ENCODE measurements around the gene KCNN1.
A peak's percentile ranks its signal among the peaks of the same experiment; 100 is the strongest.
"Not testable (repeated sequence)": the region's sequence is repeated elsewhere in the genome, so short reads cannot be mapped to it uniquely, and the experiment has no call there.

Gene KCNN1

DNA sequence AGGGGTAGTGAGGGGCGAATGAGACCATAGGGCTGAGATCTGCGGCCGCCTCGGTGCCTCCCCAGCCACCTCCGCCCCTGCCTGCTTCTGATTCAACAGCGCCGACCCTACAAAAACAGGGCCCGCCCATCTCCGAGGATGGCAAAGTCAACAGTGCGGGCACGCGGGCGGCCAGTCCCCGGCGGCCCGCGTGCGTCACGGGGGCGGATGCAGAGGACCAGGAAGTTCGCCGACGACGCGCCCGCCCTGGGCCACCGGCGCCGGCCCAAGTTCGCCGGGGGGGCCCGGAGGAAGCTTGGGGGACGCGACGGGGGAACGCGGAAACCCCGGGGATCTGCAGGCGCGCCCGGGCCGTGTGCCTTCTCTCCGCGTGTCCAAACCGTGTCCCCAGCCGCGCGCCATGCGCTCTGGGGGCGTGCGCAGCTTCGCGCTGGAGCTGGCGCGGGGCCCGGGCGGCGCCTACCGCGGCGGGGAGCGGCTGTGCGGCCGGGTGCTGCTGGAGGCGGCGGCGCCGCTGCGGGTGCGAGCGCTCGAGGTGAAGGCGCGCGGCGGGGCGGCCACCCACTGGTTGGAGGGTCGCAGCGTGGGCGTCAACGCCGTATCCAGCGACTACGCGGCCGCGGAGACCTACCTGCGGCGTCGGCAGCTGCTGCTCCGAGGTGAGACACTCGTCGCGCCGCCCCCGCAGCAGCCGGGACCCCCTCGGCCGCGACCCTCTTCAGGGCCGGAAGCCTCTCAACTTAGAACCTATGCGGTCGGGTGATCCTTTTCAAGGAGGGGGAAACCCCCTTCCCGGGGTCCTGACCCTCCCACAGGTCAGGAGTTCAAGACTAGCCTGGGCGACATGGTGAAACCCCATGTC, 34.2 kb downstream of the KCNN1 start:
- DNase-seq (ENCODE audit: low read depth in 2 of 2) = peak; percentile 87 to 90

DNA sequence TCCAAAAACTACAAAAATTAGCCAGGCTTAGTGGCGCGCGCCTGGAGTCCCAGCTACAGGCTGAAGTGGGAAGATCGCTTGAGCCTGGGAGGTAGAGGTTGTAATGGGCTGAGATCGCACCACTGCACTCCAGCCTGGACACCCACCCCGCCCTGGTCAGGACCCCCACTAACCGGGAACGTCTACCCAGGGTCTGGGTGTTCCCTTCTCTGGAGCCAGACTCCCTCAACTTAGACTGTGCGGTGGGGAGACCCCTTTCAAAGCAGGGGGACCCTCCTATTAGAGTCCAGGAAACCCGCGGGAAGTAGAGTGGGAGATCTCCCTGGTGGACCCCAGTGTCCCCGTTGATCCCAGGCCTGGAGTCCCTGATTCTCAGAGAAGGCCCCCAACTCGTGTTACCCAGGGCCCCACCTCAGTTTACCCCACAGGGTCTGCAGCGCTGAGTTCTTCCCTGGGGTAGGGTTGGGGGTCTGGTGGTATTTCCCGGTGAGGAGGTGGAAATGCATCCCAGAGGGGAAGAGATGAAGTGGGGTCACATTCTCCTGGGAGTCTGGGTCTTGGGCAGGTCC, 35.0 kb downstream of the KCNN1 start:
- no peak for DNase-seq (ENCODE audit: low read depth in 2 of 2)

DNA sequence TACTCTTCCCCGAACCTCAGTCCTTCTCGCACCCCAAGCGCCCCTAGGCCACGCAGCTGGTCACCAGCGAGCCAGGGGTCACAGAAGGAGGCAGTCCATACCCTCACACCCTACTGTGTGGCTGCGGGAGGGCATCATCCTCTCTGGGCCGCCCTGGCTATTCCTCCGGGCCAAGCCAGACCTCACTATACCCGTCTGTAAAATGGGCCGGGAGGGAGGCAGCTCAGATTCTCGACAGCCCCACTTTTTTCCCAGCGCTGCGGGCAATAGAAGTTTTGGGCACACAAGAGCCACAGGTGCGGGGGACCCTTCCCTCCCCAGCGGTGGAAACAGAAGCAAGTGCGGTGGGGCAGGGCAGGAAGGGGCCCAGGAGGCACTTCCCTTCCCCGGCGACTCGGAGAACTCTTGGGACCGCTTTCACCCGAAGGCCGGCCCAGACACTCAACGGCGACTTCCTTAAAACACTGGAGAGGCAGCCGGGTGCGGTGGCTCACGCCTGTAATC, 35.5 kb downstream of the KCNN1 start:
- DNase-seq (ENCODE audit: low read depth in 2 of 2) = no peak

DNA sequence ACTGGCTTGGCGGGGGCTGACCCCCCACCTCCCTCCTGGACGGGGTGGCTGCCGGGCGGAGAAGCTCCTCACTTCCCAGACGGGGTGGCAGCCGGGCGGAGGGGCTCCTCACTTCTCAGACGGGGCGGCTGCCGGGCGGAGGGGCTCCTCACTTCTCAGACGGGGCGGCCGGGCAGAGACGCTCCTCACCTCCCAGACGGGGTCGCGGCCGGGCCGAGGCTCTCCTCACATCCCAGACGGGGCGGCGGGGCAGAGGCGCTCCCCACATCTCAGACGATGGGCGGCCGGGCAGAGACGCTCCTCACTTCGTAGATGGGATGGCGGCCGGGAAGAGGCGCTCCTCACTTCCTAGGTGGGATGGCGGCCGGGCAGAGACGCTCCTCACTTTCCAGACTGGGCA, 38.8 kb downstream of the KCNN1 start:
- DNase-seq (ENCODE audit: low read depth in 2 of 2) = not testable (repeated sequence)

DNA sequence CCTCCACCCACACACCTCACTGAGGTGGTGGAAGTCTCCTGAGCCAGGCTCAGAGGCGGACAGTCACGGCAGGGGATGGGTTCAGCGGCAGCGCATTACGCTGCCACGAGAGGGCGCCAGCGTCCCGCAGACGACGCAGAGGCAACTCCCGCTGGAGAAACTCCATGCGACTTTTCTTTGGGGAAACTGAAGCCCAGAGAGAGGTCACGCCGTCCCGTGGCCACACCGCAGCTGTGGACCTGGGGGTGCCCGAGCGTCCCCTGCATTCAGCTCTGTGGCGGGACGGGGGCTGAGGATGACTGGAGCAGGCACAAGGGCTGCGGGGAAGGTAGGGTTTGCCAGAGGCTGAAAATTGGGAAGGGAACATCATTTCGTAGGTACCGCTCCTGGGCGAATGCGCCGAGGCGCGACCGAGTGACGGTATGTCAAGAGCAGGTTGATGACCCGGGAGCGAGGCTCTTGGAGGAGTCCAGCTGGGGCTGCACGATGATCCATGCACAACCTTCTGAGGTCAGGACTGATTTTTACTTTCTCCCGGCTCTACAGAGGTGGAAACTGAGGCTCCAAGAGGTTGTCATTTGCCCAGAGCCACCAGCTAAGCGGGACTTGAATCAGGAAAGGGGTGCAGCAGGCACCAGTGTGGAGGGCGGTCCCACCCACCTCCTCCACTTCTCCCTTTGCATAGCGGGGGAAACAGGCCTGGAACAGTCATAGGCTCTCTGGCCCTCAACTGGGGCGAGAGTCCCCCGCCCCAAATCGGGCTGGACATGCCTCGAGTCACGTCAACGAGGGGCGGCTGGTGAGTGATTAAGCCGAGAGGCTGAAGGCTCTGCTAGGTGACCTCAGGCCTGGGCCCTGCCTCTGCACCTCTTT, 40.4 kb downstream of the KCNN1 start:
- DNase-seq (ENCODE audit: low read depth in 2 of 2) = peak; percentile 67 to 69

DNA sequence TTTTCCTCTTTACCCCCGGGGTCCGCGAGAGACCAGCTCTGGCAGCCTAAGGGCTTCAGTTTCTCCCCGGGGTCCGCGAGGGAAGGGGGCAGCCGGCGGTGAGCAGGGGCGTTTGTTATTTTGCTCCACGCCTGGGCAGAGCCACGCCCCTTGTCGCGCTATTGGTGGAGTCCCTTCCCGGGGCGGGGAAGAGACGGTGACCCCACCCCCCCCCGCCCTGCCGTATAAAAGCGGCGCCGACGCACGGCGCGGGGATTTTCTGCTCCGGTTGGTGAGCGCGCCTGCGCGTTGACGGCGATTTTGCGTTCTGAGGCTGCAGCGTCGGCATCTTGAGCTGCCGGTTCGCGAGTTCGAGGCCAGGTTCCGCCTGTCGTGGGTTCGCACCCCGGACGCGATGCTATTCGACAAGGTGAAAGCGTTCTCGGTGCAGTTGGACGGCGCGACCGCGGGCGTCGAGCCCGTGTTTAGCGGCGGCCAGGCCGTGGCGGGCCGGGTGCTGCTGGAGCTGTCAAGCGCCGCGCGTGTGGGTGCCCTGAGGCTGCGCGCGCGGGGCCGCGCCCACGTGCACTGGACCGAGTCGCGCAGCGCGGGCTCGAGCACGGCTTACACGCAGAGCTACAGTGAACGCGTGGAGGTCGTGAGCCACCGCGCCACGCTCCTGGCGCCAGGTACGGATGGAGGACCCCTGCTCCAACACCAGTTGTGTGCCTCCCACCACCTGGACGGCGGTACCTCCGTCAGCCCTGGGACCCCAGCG, 41.2 kb downstream of the KCNN1 start, which contains the start of gene ARRDC2:
Gene ARRDC2, plus strand, starts transcription at position 254 of the 757 bp plus-strand sequence. Its CDS starts 141 bp downstream, at position 395.
- peak; percentile 75 to 79 for DNase-seq (ENCODE audit: low read depth in 2 of 2)

DNA sequence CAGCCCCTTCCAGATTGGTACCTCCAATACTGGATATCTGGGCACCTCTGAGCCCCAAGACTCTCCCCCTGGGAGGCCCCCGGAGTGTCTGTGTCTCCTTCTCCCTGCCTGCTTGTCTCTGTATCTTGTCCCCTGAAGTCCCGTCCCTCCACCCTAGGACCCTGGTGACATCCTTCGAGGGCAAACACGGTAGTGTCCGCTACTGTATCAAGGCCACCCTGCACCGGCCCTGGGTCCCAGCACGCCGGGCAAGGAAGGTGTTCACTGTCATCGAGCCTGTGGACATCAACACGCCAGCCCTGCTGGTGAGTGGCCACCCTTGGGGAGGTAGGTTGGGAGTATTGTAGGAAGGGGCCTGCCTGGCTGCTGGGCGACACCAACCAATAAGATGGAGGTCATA, 41.9 kb downstream of the KCNN1 start:
- DNase-seq (ENCODE audit: low read depth in 2 of 2) = no peak

DNA sequence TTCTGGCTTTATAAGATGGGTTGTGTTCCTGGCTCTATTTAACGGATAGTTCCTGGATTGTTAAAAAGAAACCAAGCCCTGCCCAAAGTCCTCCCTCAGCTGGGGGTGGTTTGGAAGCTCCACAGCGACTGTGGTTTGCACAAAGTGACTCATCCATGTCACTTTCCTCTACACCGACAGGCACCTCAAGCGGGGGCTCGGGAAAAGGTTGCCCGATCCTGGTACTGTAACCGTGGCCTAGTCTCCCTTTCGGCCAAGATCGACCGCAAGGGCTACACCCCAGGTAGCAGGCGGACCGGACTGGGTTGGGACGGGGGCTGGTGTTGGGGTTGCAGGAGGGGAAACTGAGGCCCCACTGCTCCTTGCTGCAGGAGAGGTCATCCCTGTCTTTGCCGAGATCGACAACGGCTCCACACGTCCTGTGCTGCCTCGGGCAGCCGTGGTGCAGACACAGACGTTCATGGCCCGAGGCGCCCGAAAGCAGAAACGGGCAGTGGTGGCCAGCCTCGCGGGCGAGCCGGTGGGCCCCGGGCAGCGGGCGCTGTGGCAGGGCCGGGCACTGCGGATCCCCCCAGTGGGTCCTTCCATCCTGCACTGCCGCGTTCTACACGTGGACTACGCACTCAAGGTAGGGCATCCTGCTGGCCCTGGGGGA, 42.6 kb downstream of the KCNN1 start:
- no peak for DNase-seq (ENCODE audit: low read depth in 2 of 2)

DNA sequence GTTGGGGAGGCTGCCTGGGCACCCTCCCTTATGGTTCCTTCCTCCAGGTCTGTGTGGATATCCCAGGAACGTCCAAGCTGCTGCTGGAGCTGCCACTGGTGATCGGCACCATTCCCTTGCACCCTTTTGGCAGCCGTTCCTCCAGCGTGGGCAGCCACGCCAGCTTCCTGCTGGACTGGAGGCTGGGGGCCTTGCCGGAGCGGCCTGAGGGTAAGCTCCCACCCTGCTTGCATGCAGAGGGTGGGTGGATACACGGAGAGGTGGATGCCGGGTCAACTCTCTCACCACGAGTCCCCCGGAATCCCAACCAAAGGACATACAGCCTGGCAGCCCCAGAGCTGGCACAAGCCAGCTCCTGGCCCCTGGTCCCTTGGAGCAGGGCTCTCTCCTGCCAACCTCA, 43.2 kb downstream of the KCNN1 start:
- DNase-seq (ENCODE audit: low read depth in 2 of 2) = no peak

DNA sequence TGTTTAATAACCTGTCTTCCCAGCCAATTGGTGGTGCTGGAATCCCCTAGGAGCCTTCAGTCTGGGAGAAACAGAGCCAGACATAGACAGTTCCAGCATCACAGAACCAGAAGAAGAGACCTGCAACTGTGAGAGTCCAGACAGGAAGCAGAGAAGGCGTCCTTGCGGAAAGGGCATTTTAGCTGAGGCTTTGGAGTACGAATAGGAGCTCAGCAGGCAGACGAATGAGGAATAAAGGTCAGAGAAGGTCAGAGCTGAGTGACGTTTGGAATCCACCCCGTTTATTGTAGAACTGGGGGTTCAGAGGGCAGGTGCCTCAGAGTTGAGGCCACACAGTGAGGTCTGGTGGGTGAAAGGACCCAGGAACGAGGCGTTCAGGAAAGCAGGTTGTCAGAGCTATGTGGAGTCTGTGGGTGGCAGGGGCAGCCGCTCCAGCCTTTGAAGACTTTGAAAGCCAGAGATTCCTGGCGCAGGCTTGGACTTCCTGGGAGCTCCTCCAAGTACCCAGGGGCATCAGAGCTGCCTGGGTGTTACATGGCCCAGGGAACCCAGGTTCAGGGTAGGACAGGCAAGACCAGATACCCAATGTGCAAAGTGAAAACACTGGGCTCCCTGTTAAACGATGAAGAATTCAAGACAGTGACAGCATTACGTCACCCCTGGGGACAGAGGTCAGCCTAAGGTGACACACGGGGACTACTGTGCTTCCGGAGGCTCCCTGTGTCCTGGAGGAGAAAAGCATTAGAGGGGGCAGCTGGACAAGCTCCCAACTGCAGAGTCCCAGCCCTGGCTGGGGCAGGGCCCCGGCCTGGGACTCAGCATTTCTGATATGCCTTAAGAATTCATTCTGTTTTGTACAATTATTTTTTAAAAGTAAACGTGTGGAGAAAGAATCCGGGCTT, 46.6 kb downstream of the KCNN1 start:
- no peak for DNase-seq (ENCODE audit: low read depth in 2 of 2)

DNA sequence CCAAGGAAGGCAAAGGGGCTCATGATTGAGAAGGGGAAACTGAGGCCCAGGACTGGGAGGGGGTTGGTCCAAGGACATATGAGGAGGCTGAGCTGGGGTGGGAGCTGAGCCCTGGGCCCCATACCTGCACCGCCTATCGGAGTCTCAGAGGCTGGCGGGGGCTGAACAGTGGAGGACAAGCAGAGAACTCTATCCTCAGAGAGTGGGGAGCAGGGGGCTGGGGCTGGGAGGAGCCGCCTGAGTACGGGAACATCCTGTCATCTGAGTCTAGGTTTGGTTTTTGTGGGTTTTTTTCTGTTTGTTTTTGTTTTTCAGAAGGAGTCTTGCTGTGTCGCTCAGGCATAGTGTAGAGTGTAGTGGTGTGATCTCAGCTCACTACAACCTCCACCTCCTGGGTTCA, 47.3 kb downstream of the KCNN1 start:
- DNase-seq (ENCODE audit: low read depth in 2 of 2) = no peak

DNA sequence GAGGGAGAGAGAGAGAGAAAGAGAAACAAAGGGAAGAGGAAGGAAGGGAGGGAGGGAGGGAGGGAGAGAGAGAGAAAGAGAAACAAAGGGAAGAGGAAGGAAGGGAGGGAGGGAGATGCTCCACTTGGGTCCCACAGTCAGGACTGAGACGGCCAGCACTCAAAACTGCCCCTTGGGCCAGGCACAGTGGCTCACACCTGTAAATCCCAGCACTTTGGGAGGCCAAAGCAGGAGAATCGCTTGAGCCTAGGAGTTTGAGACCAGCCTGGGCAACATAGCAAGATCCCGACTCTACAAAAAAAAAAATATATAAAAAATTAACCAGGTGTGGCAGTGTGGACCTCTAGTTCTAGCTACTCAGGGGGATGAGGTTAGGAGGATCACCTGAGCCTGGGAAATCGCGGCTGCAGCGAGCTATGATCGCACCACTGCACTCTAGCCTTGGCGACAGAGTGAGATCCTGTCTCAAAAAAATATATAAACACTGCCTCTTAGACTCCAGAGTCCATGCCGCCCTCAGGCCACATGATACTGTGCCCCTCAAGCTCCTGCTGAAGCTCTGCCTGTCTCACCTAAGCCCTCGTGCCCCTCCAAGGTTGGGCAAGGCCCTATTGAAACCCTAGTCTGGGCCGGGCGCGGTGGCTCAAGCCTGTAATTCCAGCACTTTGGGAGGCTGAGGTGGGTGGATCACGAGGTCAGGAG, 49.5 kb downstream of the KCNN1 start:
- DNase-seq (ENCODE audit: low read depth in 2 of 2) = no peak

DNA sequence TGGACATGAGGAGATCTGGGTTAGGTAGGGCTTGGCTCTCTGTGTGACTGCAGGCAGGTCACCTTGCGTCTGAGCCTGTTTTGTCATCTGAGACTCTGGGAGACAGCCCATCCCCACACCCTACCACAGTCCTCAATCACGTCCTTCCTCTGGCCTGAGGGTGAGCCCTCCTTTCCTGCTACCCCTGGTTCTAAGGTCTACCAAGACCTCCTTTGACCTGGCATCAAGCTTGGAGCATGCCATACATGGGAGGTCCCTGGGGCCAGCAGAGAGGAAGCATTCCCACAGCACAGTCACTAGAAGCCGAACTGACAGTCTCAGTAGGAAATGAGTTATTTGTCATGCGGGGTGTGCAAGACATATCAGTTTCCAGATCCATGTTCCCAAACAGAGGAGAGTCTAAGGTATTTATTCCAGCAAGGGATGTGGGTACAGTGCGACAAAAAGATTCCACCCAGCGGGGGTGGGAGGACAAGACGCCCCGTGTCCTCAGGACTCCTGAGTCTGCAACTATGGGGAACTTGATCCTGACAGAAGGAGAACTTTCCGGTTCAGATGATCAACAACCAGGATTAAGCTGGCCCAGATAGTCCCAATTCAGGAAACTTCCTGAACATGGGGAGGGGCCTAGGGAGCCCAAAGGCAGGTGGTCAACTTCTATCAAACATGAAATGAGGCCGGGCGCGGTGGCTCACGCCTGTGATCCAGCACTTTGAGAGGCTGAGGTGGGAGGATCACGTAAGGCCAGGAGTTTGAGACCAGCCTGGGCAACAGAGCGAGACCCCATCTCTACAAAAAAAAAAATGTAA, 50.6 kb downstream of the KCNN1 start:
- DNase-seq (ENCODE audit: low read depth in 2 of 2) = no peak

DNA sequence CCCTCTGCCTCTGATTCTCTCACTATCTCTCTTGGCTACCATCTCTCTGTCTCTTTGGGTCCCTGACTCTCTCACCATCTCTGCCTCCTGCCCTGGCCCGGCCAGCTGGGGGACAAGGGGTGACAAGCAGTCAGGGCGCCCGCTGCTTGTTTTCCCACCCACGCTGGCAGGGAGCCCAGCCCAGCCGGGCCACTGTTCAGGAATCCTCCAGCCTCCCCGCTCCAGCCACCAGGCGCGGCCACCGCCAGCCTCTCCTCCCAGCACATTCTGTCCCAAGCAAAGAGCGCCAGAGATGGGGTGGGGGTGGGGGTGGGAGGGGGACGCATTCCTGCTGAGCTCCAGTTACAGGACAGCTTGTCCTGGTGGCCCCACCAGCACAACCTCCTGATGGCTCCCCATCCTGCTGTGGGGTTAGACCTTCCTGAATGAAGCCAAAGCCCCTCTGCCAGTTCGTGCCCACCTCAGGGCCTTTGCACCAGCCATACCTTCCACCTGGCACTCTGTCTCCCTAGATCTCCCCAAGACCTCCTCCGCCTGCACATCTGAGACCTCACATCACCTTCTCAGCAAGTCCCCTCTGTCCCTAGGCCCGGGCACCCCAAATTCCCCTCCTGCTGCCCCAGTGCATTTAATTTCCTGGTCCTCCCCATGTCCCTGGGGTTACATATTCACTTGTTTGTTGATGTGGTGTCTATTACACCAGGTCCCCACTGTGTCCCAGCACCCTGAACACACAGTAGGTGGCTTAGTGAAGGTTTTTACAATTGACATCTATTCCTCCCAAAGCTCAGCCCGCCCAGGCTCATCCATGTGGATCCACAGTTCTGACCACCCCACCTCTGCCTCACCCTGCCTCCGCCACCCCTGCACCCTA, 53.5 kb downstream of the KCNN1 start:
- no peak for DNase-seq (ENCODE audit: low read depth in 2 of 2)

DNA sequence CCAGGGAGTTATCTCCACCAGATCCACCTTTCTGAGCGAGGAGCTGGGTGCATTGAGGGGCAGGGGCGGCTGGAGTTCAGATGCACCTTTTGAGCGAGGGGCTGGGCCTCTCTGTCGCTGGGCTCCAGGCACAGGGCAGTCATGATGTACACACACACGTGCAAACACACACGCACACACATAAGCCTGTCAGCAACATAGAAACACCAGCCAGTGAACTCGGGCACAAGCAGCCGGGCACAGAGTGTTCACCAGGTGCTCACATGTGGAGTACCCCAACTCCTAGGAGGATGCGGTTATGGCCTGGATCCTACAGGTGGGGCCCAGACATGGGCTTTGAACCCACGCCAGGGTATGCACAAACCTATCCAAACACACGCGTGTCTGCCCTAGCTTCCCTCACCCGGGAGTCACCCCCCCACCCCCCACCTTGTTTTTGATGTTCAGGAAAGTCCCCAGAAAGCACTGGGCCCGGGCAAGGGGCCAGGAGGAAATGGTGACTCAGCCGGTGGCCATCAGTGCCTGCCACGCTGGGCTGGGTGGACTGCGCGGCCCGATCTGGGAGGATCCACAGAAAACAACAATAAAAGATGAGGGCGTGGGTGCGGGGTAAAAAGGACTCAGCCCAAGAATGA, 54.3 kb downstream of the KCNN1 start:
- DNase-seq (ENCODE audit: low read depth in 2 of 2) = peak in 1 of 2 donors; percentile 43

DNA sequence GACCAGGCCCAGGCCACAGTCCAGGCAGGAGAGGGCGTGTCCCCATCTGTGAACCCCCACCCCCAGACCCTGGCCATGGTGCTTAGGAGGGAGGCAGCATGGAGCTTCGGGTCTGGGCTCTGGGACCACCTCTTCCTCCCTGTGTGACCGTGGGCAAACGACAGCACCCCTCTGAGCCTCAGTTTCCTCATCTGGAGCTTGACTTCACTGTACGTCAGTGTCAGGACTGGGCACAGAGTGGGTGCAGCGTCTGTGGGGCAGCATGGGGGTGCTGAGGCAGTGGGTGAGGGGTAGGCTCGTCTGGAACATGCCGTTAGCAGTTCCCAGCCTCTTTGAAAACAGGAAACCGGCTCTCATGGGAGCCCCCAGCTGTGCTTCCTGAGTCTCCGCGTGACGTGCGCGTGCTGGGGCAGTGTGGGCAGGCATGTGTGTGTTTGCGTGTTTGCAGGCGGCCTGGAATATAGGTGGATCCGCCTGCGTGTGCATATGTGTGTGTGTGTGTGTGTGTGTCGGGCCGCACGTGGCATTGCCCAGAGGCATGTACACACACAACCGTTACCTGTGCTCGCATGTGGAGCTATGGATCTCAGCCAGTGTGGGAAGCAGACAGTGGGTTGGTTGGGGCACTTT, 56.8 kb downstream of the KCNN1 start:
- no peak for DNase-seq (ENCODE audit: low read depth in 2 of 2)
